Measurements from ENCODE around the gene ABCA10.
"Not testable (repeated sequence)": the region's sequence is repeated elsewhere in the genome, so short reads cannot be mapped to it uniquely, and the experiment has no call there.

The ABCA10 gene

DNA sequence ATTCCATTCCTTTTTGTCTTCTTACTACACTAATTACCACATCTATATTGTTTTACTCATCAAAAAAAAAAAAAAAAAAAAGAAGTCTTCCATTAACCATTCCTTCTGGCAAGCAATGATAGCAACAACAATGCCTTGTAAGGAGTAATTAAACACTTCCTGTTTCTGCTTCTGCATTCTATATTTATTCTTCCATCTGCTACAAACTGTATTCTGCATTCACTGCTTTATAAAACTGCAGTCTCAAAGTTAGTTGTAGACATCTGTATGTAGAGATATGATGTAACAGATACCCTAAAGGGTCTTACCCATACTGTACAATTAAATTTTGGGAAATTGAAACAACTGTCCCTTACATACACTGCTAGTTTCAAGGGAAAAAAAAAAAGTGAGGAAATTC is 58.2 kb downstream of the ABCA10 start:
- Histone ChIP-seq H3K36me3 (ENCODE audit: low read length) (no peaks in the 10 kb centered on the region), H4K20me1 (ENCODE audit: low read depth, low read length) (no peaks in the 10 kb centered on the region), H3K4me3 (ENCODE audit: insufficient read depth, low read length, poor library complexity, severe bottlenecking) (no peak overlapping the region), H3K27me3 (ENCODE audit: low read length) (no peaks in the 10 kb centered on the region), H3K4me2 (ENCODE audit: low read depth, low read length, poor library complexity, severe bottlenecking) (no peak overlapping the region), H3K9me2 (replicated peaks; ENCODE audit: insufficient read depth, low read length) (no peaks in the 10 kb centered on the region), H2AFZ (ENCODE audit: low read depth, low read length, severe bottlenecking) (no peak overlapping the region), H3F3A (ENCODE audit: insufficient read depth) (no peaks in the 10 kb centered on the region), H3K9me3 (ENCODE audit: insufficient read depth, low read length) (no peaks in the 10 kb centered on the region), H3K9ac (ENCODE audit: low read length) (no peak overlapping the region), H3K79me2 (ENCODE audit: insufficient read depth, low read length) (no peaks in the 10 kb centered on the region), H3K27ac (ENCODE audit: low read depth, low read length) (no peak overlapping the region)
- TF ChIP-seq, protein P1, sequence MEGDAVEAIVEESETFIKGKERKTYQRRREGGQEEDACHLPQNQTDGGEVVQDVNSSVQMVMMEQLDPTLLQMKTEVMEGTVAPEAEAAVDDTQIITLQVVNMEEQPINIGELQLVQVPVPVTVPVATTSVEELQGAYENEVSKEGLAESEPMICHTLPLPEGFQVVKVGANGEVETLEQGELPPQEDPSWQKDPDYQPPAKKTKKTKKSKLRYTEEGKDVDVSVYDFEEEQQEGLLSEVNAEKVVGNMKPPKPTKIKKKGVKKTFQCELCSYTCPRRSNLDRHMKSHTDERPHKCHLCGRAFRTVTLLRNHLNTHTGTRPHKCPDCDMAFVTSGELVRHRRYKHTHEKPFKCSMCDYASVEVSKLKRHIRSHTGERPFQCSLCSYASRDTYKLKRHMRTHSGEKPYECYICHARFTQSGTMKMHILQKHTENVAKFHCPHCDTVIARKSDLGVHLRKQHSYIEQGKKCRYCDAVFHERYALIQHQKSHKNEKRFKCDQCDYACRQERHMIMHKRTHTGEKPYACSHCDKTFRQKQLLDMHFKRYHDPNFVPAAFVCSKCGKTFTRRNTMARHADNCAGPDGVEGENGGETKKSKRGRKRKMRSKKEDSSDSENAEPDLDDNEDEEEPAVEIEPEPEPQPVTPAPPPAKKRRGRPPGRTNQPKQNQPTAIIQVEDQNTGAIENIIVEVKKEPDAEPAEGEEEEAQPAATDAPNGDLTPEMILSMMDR (IDR thresholded peaks at IDR 0.05; ENCODE audit: insufficient read depth, low read length, poor library complexity, severe bottlenecking): no peak
- no peak for TF ChIP-seq EZH2phosphoT487 (conservative IDR thresholded peaks at IDR 0.05; ENCODE audit: low read length)

DNA sequence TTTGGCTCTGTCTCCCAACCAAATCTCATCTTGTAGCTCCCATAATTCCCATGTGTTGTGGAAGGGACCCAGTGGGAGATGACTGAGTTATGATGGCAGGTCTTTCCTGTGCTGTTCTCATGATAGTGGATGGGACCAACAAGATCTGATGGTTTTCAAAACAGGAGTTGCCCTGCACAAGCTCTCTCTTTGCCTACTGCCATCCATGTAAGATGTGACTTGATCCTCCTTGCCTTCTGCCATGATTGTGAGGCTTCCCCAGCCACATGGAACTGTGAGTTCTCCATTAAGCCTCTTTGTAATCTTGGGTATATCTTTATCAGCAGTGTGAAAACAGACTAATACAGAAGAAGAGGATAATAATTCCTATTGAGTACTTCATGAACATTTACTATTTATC is 60.0 kb downstream of the ABCA10 start:
- not testable (repeated sequence) for H3K9me3 ChIP-seq (ENCODE audit: insufficient read depth, low read length); H3K4me3 ChIP-seq (ENCODE audit: insufficient read depth, low read length, poor library complexity, severe bottlenecking); H3K4me2 ChIP-seq (ENCODE audit: low read depth, low read length, poor library complexity, severe bottlenecking); H3K79me2 ChIP-seq (ENCODE audit: insufficient read depth, low read length); H3K9me2 ChIP-seq (replicated peaks; ENCODE audit: insufficient read depth, low read length); H4K20me1 ChIP-seq (ENCODE audit: low read depth, low read length); H3K36me3 ChIP-seq (ENCODE audit: low read length); H3K27ac ChIP-seq (ENCODE audit: low read depth, low read length); H3K27me3 ChIP-seq (ENCODE audit: low read length); H3K9ac ChIP-seq (ENCODE audit: low read length); H2AFZ ChIP-seq (ENCODE audit: low read depth, low read length, severe bottlenecking); H3F3A ChIP-seq (ENCODE audit: insufficient read depth)

DNA sequence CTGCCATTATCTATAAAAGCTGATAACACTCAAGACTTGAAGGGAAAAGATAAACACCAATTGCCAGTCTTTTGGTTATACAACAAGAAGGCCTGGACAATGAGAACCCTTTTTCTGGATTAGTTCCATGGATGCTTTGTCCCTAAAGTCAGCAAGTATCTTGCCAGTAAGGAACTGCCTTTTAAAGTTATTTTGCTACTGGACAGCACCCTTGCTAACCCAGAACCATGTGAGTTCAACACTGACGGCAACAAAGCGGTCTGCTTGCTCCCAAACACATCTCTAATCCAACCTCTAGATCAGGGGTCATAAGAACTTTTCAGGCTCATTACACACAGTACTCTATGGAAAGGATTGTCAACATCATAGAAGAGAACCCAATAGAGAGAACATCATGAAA is 61.7 kb downstream of the ABCA10 start:
- no peak overlapping the region for H3K4me3 ChIP-seq (ENCODE audit: insufficient read depth, low read length, poor library complexity, severe bottlenecking)
- no peak overlapping the region for H3K27ac ChIP-seq (ENCODE audit: low read depth, low read length)
- no peaks in the 10 kb centered on the region for H3K79me2 ChIP-seq (ENCODE audit: insufficient read depth, low read length)
- no peaks in the 10 kb centered on the region for H3K27me3 ChIP-seq (ENCODE audit: low read length)
- no peak overlapping the region for H2AFZ ChIP-seq (ENCODE audit: low read depth, low read length, severe bottlenecking)
- H3K9ac ChIP-seq (ENCODE audit: low read length): no peak overlapping the region
- H3K36me3 ChIP-seq (ENCODE audit: low read length): no peaks in the 10 kb centered on the region
- H3K4me2 ChIP-seq (ENCODE audit: low read depth, low read length, poor library complexity, severe bottlenecking): no peak overlapping the region
- H3K9me2 ChIP-seq (replicated peaks; ENCODE audit: insufficient read depth, low read length): no peaks in the 10 kb centered on the region
- H4K20me1 ChIP-seq (ENCODE audit: low read depth, low read length): no peaks in the 10 kb centered on the region
- H3F3A ChIP-seq (ENCODE audit: insufficient read depth): no peaks in the 10 kb centered on the region
- TF ChIP-seq, protein P1 (IDR thresholded peaks at IDR 0.05; ENCODE audit: insufficient read depth, low read length, poor library complexity, severe bottlenecking): no peak
- TF ChIP-seq EZH2phosphoT487 (conservative IDR thresholded peaks at IDR 0.05; ENCODE audit: low read length): no peak
- no peaks in the 10 kb centered on the region for H3K9me3 ChIP-seq (ENCODE audit: insufficient read depth, low read length)

DNA sequence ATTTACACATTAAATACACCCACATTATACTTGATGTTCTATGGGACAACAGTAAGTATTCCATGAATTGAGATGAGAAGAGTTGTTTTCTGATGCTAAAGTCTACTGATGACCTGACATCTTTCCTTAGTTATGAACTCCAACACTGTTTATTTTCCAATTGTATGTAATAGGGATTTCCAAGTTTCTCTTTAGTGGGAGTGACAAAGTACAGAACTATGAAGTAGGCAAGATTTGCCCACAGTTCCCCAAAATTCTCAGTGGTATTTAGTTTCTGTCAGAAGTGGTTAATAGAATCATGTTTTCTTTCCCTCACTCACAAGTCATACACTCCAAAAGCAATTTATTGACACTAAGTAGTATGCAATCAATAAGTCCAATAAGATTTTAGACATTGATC is 64.4 kb downstream of the ABCA10 start:
- H3K9ac ChIP-seq (ENCODE audit: low read length): no peak overlapping the region
- H2AFZ ChIP-seq (ENCODE audit: low read depth, low read length, severe bottlenecking): no peak overlapping the region
- no peaks in the 10 kb centered on the region for H3K36me3 ChIP-seq (ENCODE audit: low read length)
- H3K27ac ChIP-seq (ENCODE audit: low read depth, low read length): no peak overlapping the region
- no peaks in the 10 kb centered on the region for H3K9me2 ChIP-seq (replicated peaks; ENCODE audit: insufficient read depth, low read length)
- H3K79me2 ChIP-seq (ENCODE audit: insufficient read depth, low read length): no peaks in the 10 kb centered on the region
- no peak for TF ChIP-seq EZH2phosphoT487 (conservative IDR thresholded peaks at IDR 0.05; ENCODE audit: low read length)
- TF ChIP-seq, protein P1 (IDR thresholded peaks at IDR 0.05; ENCODE audit: insufficient read depth, low read length, poor library complexity, severe bottlenecking): no peak
- no peaks in the 10 kb centered on the region for H3K27me3 ChIP-seq (ENCODE audit: low read length)
- H3K9me3 ChIP-seq (ENCODE audit: insufficient read depth, low read length): no peaks in the 10 kb centered on the region
- no peak overlapping the region for H3K4me2 ChIP-seq (ENCODE audit: low read depth, low read length, poor library complexity, severe bottlenecking)
- H4K20me1 ChIP-seq (ENCODE audit: low read depth, low read length): no peaks in the 10 kb centered on the region
- no peak overlapping the region for H3K4me3 ChIP-seq (ENCODE audit: insufficient read depth, low read length, poor library complexity, severe bottlenecking)
- H3F3A ChIP-seq (ENCODE audit: insufficient read depth): no peaks in the 10 kb centered on the region
